GM19372 (cell line): ENCODE data around the gene PLD3.
"Not testable (repeated sequence)": the region's sequence is repeated elsewhere in the genome, so short reads cannot be mapped to it uniquely, and the experiment has no call there.

ENCODE experiments used
- ATAC-seq: cut with Tn5 transposase; IDR thresholded peaks from one replicate; pipeline ENCODE4 v1.9.1; 2021; ENCODE audit warnings: mild to moderate bottlenecking, low read depth, moderate library complexity; ENCODE audit not compliant: unreplicated experiment

Gene PLD3

GRCh38 chr19:40331052-40331451, 17.4 kb upstream of the PLD3 start:
- no peak for ATAC-seq

GRCh38 chr19:40332669-40333068, 15.8 kb upstream of the PLD3 start:
- no peak for ATAC-seq

DNA sequence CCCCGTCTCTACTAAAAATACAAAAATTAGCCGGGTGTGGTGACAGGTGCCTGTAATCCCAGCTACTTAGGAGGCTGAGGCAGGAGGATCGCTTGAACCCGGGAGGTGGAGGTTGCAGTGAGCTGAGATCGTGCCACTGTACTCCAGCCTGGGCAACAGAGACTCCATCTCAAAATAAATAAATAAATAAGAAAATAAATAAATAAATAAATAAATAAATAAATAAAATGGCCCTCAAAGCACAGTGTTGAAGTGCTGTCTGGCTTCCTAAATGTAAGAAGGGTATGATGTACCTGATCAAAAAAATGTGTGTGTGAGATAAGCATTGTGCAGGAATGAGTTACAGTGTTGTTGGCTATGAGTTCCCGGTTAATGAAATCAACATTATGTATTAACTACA, 15.4 kb upstream of the PLD3 start:
- not testable (repeated sequence) for ATAC-seq

DNA sequence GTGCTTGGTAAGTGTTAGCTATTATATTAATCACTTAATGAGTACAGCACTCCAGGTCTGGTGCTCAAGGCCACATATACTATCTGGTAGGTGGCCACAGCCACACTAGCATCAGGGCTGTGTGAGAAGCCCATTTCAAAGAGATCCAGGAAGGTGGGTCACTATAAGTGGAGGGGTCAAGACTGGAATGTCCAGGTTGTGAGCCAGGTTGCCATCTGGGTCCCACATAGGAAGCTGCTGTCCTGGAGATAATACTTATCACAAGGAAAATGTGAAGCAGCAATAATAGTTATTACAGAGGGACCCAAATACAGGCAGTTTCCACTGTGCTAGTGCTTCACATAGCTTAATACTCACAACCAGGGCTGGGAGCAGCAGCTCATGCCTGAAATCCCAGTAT, 13.4 kb upstream of the PLD3 start:
- ATAC-seq, result no peak

- ATAC-seq, result no peak
Observed at GRCh38 chr19:40335855-40336600, 12.5 kb upstream of the PLD3 start.

DNA sequence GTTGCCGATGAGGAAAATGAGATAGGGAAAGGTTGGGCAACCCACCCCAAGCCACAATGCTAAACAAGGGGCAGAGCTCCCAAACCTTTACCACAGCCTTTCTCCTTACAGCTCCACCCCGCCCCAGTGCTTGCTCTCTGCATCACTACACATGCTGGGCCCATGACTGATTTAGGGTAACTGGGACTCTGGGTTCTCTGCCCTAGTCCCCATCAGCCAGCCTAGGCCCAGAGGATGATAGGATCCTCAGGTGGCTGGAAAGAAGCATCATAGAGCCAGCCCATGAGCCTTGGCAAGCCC, 11.9 kb upstream of the PLD3 start:
- no peak for ATAC-seq

GRCh38 chr19:40337107-40337506, 11.4 kb upstream of the PLD3 start:
- ATAC-seq, result no peak

- no peak for ATAC-seq
Observed at GRCh38 chr19:40337594-40337993, 10.9 kb upstream of the PLD3 start.

DNA sequence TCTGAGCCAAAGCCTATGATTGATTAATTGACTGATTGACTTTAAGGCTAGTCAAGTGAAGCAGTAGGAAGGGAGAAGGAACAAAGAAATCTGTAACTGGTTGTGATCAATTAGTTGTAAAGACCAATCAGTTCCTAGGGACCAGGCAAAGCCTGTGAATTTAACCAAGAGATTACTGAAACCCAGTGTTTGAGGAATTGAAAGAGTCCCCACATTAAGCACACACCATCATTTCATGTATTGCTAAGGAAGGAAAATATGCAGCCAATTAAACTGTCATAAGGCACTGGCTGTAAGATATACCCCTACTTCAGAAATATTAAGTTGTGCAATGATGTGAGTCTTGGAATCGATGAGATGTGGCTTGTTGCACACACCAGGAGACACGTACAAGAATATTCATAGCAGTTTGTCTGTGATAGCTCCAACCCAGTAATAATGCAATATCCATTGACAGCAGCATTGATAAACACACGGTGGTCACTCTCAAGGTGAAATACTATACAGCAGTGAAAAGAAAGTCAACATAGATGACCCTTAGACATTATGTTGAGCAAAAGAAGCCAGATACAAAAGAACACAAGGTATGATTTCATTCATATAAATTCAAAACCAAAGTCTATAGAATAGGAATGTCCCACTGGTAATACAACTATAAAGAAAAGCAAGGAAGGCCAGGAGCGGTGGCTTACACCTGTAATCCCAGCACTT, 9.3 kb upstream of the PLD3 start:
- ATAC-seq, result no peak

DNA sequence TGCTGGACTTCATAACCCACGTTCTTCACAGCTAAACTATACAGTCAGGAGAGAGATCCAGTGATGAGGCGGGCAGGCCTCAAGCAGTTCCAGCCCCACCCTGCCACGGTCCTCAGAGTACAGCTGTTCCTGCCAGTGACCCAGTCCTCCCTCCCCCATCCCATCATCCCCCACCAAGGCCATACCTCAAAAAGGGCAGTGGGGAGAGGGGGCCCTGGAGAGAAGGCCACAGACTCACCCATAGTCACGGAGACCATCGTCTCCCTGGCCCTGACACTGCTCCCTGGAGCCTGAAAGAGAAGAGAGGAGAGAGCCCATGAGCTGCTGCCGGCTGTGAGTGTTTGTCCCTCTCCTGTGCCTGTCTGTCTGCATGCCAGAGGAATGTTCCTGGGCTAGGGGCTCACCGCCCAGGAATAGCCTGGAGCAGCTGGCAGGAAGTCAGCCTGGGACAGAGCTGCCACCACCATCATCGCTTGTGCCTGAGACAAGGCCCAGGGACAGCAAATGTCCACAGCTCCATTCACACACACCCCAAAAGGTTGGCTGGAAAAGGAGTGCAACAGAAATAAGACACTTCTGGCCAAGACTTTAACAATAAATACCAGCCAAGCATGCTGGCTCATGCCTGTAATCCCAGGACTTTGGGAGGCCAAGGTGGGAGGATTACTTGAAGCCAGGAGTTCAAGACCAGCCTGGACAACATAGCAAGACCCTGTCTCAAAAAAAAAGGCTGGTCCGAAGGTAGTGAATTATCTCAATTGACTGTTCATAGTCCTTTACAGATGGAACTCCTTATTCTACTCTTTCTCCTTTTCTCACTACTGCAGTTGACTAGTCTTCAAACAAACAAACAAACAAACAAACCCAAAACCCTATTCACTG, 6.7 kb upstream of the PLD3 start:
- ATAC-seq, result no peak

- ATAC-seq, result no peak
Observed at GRCh38 chr19:40342644-40343311, 5.7 kb upstream of the PLD3 start.

DNA sequence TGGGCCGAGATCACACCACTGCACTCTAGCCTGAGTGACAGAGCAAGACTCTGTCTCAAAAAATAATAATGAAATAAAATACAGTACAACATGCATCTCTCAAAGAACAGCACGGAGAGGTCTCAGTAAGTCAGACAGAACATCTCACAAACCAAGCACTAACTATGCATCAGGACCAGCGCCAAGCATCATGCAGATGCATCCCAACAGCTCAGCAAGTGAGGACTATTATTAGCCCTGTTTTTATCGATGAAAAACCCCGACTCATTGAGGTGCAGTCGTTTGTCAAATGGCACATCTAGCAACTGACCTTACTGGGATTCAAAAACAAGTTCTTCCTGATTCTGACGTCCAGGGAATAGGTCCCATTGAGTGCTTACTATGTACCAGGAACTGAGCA, 4.1 kb upstream of the PLD3 start:
- ATAC-seq, result no peak

GRCh38 chr19:40348961-40349507, 539 bp downstream of the PLD3 start:
- no peak for ATAC-seq

DNA sequence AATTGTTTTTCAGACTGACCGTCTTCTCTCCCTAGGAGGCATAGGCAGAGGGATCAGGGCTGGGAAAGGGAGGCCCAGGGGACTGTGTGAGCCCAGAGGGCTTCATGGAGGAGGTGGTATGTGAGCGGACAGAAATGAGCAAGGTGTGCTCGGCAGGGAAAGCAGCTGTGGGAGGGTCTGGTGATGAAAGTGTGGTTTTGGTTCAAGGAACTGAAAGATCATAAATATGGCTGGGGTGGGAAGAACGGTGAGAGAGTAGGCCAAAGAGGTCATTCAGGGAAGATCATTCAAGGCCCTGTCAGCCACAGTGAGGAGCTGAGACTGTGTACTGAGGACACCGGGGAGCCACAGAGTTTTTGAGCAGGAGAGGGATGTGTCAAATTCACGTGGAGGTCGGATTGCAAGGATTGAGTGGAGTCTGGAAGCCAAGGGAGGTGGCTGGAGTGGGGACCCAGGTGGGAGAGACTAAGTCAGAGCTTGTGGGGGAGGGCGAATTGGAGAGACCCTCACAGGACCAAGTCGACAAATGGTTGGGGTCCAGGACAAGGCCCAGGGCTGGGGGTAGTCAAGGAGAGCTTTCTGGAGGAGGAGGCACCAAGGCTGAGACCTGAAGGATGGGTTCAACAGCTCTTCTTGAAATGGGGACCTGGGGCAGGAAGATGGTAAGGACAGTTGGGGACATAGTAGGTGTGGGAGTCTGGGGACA, 7.6 kb downstream of the PLD3 start:
- ATAC-seq, result no peak

DNA sequence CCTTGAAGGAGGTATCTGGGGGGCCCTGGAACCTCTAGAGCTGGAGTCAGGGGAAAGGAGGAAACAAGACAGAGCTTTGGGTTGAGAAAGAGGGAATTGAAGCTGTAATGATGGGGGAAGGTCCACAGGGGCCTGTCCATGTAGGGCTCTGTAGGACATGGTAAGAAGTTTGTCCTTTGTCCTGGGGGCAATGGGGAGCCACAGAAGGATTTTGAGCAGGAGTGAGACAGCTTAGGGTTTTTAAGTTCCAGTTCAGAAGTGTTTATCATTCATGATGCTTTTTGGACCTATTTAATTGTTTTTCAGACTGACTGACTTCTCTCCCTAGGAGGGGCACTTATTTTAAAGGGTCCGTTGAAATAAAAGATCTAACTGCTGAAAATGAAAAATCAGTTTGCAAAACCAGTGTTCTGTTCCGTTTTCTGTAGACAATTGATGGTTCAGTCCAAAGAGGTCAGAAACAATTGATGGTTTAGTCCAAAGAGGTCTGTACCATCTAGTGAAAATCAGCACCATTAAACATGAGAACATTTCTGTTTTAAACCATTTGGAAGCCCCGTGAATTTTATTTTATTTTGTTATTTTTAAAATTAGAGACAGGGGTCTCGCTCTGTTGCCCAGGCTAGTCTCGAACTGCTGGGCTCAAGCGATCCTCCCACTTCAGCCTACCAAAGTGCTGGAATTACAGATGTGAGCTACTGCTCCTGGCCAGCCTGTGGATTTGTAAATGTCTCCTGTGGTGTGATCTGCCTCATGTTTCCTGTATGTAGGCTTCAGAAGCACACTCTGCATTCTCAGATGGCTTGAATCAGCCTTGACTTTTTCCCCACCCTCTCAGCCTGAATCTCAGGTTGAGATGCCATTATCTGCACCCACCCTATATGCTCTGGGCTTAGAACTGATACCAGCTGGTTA, 8.4 kb downstream of the PLD3 start:
- no peak for ATAC-seq

DNA sequence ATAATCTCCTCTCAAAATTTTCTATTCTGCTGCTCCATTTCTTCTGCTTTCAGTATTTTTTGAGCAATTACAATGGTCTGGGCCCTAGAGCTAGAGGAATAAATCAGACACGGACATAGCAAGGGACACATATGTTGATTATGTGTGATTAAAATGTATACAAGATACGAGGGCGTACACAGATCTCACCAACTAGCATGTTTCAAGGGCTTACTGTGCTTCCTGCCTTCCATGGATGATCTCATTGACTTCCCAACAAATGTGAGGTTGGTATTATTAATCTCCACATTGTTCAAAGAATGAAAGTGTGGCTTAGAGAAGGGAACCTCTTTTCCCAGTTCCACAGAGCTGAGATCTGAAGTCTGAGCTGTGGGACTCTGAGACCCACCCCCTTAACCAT, 9.1 kb downstream of the PLD3 start:
- ATAC-seq, result no peak

DNA sequence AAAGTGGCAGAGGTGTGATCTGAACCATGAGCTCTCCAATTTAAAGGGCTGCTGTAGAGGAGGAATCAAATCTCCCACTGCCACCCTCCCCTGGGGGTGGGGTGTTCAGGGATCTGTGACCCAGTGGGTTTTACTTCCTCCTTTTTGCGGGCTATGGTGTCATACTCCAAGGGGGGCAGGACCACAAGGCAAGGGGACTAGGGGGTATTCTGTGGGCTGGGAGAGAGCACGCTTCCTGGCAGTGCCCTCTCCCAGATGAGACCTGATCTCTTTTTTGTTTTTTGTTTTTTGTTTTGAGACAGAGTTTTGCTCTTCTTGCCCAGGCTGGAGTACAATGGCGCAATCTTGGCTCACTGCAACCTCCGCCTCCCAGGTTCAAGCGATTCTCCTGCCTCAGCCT, 10.3 kb downstream of the PLD3 start:
- ATAC-seq, result no peak

DNA sequence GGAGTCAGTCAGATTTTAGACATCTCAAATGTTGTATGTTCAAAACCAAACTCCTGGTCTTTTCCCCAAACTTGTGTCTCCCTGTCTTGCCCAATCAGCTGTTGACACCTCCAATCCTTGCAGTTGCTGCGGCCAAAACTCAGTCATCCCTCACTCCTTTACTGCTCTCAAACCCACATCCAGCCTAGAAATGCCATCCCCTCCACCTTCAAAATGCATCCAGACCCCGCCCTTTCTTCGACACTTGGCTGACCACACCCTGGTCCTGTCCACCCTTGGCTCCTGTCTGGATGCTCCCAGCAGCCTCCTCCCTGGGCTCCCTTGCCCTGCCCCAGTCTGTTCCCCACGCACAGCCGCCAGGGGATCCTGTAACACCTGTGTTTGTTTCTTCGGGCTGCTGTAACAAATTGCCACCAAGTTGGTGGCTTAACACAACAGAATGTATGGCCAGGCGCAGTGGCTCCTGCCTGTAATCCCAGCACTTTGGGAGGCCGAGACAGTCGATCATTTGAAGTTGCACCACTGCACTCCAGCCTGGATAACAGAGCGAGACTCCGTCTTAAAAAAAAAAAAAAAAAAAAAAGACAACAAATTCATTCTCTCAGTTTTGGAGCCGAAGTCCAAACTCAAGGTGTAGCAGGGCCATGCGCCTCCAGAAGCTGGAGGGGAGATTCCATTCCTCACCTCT, 11.7 kb downstream of the PLD3 start:
- ATAC-seq, result no peak
